ENCODE measurements around the gene C1orf21.
A peak's percentile ranks its signal among the peaks of the same experiment; 100 is the strongest.

C1orf21 gene

GRCh38 chr1:184650177-184650866, 263.5 kb downstream of the C1orf21 start:
- no peak for DNase-seq (ENCODE audit: low read depth, low spot score)

- DNase-seq (ENCODE audit: low read depth, low spot score), result peak; percentile 16
These were observed 268.4 kb downstream of the C1orf21 start for GRCh38 chr1:184655185-184655584.

GRCh38 chr1:184656221-184656620, 269.4 kb downstream of the C1orf21 start:
- DNase-seq (ENCODE audit: low read depth, low spot score), result peak; percentile 16

- no peak for DNase-seq (ENCODE audit: low read depth, low spot score)
These were observed 271.2 kb downstream of the C1orf21 start for GRCh38 chr1:184658055-184658454.

GRCh38 chr1:184660462-184661191, 273.8 kb downstream of the C1orf21 start:
- no peak for DNase-seq (ENCODE audit: low read depth, low spot score)

GRCh38 chr1:184661801-184662200, 275.0 kb downstream of the C1orf21 start:
- no peak for DNase-seq (ENCODE audit: low read depth, low spot score)

GRCh38 chr1:184664042-184664660, 277.3 kb downstream of the C1orf21 start:
- peak; percentile 87 for DNase-seq (ENCODE audit: low read depth, low spot score)

- DNase-seq (ENCODE audit: low read depth, low spot score), result no peak
These were observed 277.8 kb downstream of the C1orf21 start for GRCh38 chr1:184664661-184665060.

- DNase-seq (ENCODE audit: low read depth, low spot score), result no peak
These were observed 278.5 kb downstream of the C1orf21 start for GRCh38 chr1:184665360-184665759.

GRCh38 chr1:184669391-184669790, 282.6 kb downstream of the C1orf21 start:
- no peak for DNase-seq (ENCODE audit: low read depth, low spot score)

GRCh38 chr1:184672013-184672726, 285.3 kb downstream of the C1orf21 start:
- DNase-seq (ENCODE audit: low read depth, low spot score), result no peak

- no peak for DNase-seq (ENCODE audit: low read depth, low spot score)
These were observed 286.5 kb downstream of the C1orf21 start for GRCh38 chr1:184673305-184673704.

- DNase-seq (ENCODE audit: low read depth, low spot score), result no peak
These were observed 290.5 kb downstream of the C1orf21 start for GRCh38 chr1:184677344-184677743.
